B cell (primary cell): ENCODE data around the gene NFATC1. TPM values are rescaled to one million over a fixed set of nuclear protein-coding genes. Genes with fewer than 3 reads are reported as not detected.

Experiments
- ATAC-seq: fragments of 200-7000 bp; cut with Tn5 transposase; one replicate; pipeline ENCODE4 v1.10.0; 2021; ENCODE audit warnings: low read depth, mild to moderate bottlenecking, moderate number of reproducible peaks, moderate library complexity
- CTCF ChIA-PET: fragments of 350-600 bp; sonication (Branson Sonifier 250); formaldehyde crosslinking; loops from one replicate; lab custom pipeline; 2021; ENCODE audit warnings: antibody characterized with exemption, inconsistent platforms; lab: Charles Lee
- POLR2A ChIA-PET: fragments of 350-600 bp; sonication (Branson Sonifier 250); formaldehyde crosslinking; loops from one replicate; lab custom pipeline; 2021; ENCODE audit warnings: antibody characterized with exemption; lab: Charles Lee
- DNase-seq: peaks from one replicate; pipeline ENCODE4 v3.0.0; 2013
- H2AFZ ChIP-seq: 2 replicates; pipeline ENCODE4 v1.6.1; 2012; ENCODE audit warnings: mild to moderate bottlenecking, low read depth, low read length; ENCODE audit not compliant: insufficient read depth, poor library complexity, severe bottlenecking
- H3K27ac ChIP-seq, 2 donors: 1 replicate in 1 of 2; 2 replicates in 1 of 2; pipeline ENCODE4 v1.5.1; 2012 to 2013; ENCODE audit warnings: low read length in 2 of 2, mild to moderate bottlenecking in 2 of 2, moderate library complexity in 1 of 2
- H3K27me3 ChIP-seq, 4 experiments: fragments of 200-600 bp in 1 of 4; sonication (generic) in 1 of 4; replicated peaks in 1 of 4; 1 replicate in 2 of 4; 2 replicates in 2 of 4; pipeline versions ENCODE4 v1.6.1 to v1.7.0; 2013 to 2016; ENCODE audit warnings: low read length in 3 of 4, mild to moderate bottlenecking in 2 of 4, mixed read lengths in 1 of 4, moderate library complexity in 1 of 4; ENCODE audit not compliant: insufficient read depth in 4 of 4, control insufficient read depth in 3 of 4; ENCODE audit errors: control extremely low read depth in 1 of 4
- H3K36me3 ChIP-seq, 2 experiments: replicated peaks in 1 of 2; 1 replicate in 1 of 2; 2 replicates in 1 of 2; pipeline versions ENCODE4 v1.6.1 to v1.7.1; 2013; ENCODE audit warnings: low read length in 1 of 2; ENCODE audit not compliant: insufficient read depth in 2 of 2, control insufficient read depth in 1 of 2; ENCODE audit errors: control extremely low read depth in 1 of 2, extremely low read depth in 1 of 2
- H3K4me1 ChIP-seq, 2 donors: fragments of 200-600 bp in 1 of 2; sonication (generic) in 1 of 2; 1 replicate in 1 of 2; 2 replicates in 1 of 2; pipeline versions ENCODE4 v1.5.1 to v1.6.1; 2013 to 2017; ENCODE audit warnings: low read length in 2 of 2; ENCODE audit not compliant: control insufficient read depth in 2 of 2, insufficient read depth in 2 of 2
- H3K4me2 ChIP-seq: replicated peaks from 2 replicates; pipeline ENCODE3; 2012; ENCODE audit warnings: mild to moderate bottlenecking, low read depth, low read length; ENCODE audit not compliant: poor library complexity, severe bottlenecking
- H3K4me3 ChIP-seq, 5 experiments: fragments of 200-600 bp in 1 of 5; sonication (generic) in 1 of 5; 1 replicate in 3 of 5; 2 replicates in 2 of 5; pipeline versions ENCODE4 v1.5.1 to v1.7.0; 2011 to 2016; ENCODE audit warnings: low read length in 4 of 5, mild to moderate bottlenecking in 4 of 5, low read depth in 2 of 5, control low read depth in 1 of 5, moderate library complexity in 1 of 5; ENCODE audit not compliant: insufficient read depth in 1 of 5; ENCODE audit errors: control extremely low read depth in 1 of 5, extremely low read depth in 1 of 5
- H3K79me2 ChIP-seq: fragments of 200-600 bp; sonication (generic); one replicate; pipeline ENCODE4 v1.6.0; 2016; ENCODE audit warnings: low read length; ENCODE audit not compliant: control insufficient read depth, insufficient read depth
- H3K9ac ChIP-seq: fragments of 200-600 bp; sonication (generic); 2 replicates; pipeline ENCODE4 v1.6.1; 2017; ENCODE audit warnings: mild to moderate bottlenecking, low read length, moderate library complexity
- H3K9me3 ChIP-seq, 3 donors: one replicate each; pipeline versions ENCODE4 v1.6.1 to v1.7.1; 2013; ENCODE audit warnings: low read length in 2 of 3; ENCODE audit not compliant: control insufficient read depth in 2 of 3, insufficient read depth in 1 of 3; ENCODE audit errors: control extremely low read depth in 1 of 3
- H4K20me1 ChIP-seq: 2 replicates; pipeline ENCODE4 v1.6.0; 2012; ENCODE audit warnings: mild to moderate bottlenecking, low read length; ENCODE audit not compliant: insufficient read depth, control insufficient read depth, poor library complexity, severe bottlenecking
- H3K27ac Mint-ChIP-seq: one replicate; pipeline ENCODE4 v1.8.0; 2021; ENCODE audit warnings: mixed read lengths
- H3K27me3 Mint-ChIP-seq: one replicate; pipeline ENCODE4 v1.8.0; 2021; ENCODE audit warnings: mixed read lengths
- H3K4me1 Mint-ChIP-seq: one replicate; pipeline ENCODE4 v1.8.0; 2021; ENCODE audit warnings: mixed read lengths
- H3K4me3 Mint-ChIP-seq: one replicate; pipeline ENCODE4 v1.8.0; 2021; ENCODE audit warnings: mixed read lengths
- H3K9me3 Mint-ChIP-seq: one replicate; pipeline ENCODE4 v1.8.0; 2022; ENCODE audit warnings: mixed read lengths; ENCODE audit not compliant: insufficient read depth
- EZH2 ChIP-seq: IDR thresholded peaks from 2 replicates; pipeline ENCODE4 v1.6.1; 2012; ENCODE audit warnings: borderline replicate concordance, low read depth, mild to moderate bottlenecking, moderate library complexity, low read length; ENCODE audit not compliant: insufficient read depth, poor library complexity, severe bottlenecking
- WGBS: methylation state at CpG from one replicate; pipeline ENCODE4 v1.1.5; 2013; ENCODE audit warnings: missing lambda C conversion rate; ENCODE audit not compliant: insufficient coverage; 5-methylcytosine and 5-hydroxymethylcytosine counted together
- intact Hi-C: fragments of 100-400 bp; cut with micrococcal nuclease; formaldehyde crosslinking; loops from one replicate; pipeline ENCODE4 v1.10.0; 2022
- polyA plus RNA-seq: library from polyadenylated mRNA; depleted of rRNA; stranded (reverse); fragments of >200 nt; gene quantifications from 2 replicates; pipeline ENCODE4 v1.2.3, GENCODE V29; 2012
- total RNA-seq, 2 donors: library from RNA; stranded (reverse); fragments of 120-200 nt in 1 of 2; gene quantifications; 1 replicate in 1 of 2; 2 replicates in 1 of 2; pipeline versions ENCODE4 v1.2.3 to v1.2.4, GENCODE V29; 2013 to 2022
- TF ChIP-seq, protein P1 (sequence below): fragments of 200-600 bp; IDR thresholded peaks from one replicate; pipeline ENCODE4 v1.8.0; 2022; ENCODE audit warnings: antibody characterized with exemption, mild to moderate bottlenecking

The NFATC1 gene
- total and polyA plus RNA-seq, 2 donors (not counting 1 experiment from before 2014, with no cell fraction given), result 32.2 to 108 TPM

DNA sequence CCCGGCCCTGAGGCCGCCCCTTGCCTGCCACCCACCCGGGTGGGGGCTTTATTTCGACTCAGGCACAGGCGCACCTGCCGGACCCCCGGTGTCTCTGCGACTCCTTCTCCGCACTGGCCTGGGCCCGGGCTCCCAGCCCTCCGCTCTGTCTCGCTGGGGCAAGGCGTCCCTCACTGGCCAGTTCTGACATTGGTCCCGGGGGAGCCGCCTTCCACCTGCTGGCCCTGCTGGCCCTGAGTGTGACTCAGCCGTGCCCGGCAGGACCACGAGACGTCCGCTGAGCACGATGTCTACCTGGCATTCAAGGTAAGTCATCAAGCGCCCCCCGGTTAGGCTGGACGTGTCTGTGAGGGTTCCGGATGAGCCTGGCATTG, 152.3 kb downstream of the NFATC1 start:
- no peak overlapping the region for H2AFZ ChIP-seq
- H3K79me2 ChIP-seq, result no peaks in the 10 kb centered on the region
- no peaks in the 10 kb centered on the region for H3K36me3 ChIP-seq
- no peak overlapping the region for H3K4me3 ChIP-seq
- H3K27ac ChIP-seq, result no peak overlapping the region
- H3K4me2 ChIP-seq, result no peak overlapping the region
- H3K27ac Mint-ChIP-seq, result no peak overlapping the region
- H3K4me3 Mint-ChIP-seq, result no peak overlapping the region
- ChIA-PET CTCF (no interaction called here), POLR2A (no interaction called here)
- H3K9me3 ChIP-seq, result peaks cover 0 to 5% (median 0%) of the 10 kb centered on the region in 3 donors
- TF ChIP-seq EZH2, result no peak
- TF ChIP-seq, protein P1, sequence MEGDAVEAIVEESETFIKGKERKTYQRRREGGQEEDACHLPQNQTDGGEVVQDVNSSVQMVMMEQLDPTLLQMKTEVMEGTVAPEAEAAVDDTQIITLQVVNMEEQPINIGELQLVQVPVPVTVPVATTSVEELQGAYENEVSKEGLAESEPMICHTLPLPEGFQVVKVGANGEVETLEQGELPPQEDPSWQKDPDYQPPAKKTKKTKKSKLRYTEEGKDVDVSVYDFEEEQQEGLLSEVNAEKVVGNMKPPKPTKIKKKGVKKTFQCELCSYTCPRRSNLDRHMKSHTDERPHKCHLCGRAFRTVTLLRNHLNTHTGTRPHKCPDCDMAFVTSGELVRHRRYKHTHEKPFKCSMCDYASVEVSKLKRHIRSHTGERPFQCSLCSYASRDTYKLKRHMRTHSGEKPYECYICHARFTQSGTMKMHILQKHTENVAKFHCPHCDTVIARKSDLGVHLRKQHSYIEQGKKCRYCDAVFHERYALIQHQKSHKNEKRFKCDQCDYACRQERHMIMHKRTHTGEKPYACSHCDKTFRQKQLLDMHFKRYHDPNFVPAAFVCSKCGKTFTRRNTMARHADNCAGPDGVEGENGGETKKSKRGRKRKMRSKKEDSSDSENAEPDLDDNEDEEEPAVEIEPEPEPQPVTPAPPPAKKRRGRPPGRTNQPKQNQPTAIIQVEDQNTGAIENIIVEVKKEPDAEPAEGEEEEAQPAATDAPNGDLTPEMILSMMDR, result no peak
- H3K4me1 Mint-ChIP-seq, result no peaks in the 10 kb centered on the region
- no peaks in the 10 kb centered on the region for H3K9me3 Mint-ChIP-seq
- no peak overlapping the region for H3K9ac ChIP-seq
- ATAC-seq (no peak), DNase-seq (no peak)
- peaks cover 0 to 2% (median 0%) of the 10 kb centered on the region in 4 experiments for H3K27me3 ChIP-seq
- 97% methylated on average over 25 of the region's 25 CpGs for WGBS
- no peaks in the 10 kb centered on the region for H3K27me3 Mint-ChIP-seq
- intact Hi-C loops, result no loop called here
- H3K4me1 ChIP-seq, result no peaks in the 10 kb centered on the region
- H4K20me1 ChIP-seq, result no peaks in the 10 kb centered on the region

DNA sequence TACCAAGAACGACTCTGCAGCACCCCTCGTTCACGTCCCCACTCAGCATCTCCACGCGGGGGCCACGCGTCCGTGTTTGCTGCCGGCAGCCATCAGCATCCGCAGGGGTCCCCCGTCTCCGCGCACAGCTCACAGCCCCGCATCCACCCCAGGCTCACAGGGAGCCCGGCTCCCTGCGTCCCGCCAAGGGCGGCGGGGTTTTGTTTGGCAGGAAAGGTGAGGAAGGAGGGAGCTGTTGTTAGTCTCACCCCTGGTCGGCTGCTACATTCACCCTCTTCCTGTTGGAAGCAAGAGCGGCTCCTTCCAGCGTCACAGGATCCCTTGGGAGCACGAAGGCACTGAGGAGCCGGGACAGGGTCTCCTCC, 152.9 kb downstream of the NFATC1 start:
- Histone ChIP-seq H3K9ac (no peak overlapping the region), H3K4me2 (no peak overlapping the region), H3K27ac (no peak overlapping the region), H3K79me2 (no peaks in the 10 kb centered on the region), H3K4me3 (no peak overlapping the region), H2AFZ (no peak overlapping the region), H3K9me3 (no peaks in the 10 kb centered on the region), H3K4me1 (no peaks in the 10 kb centered on the region), H3K36me3 (no peaks in the 10 kb centered on the region), H3K27me3 (peaks cover 0 to 2% (median 0%) of the 10 kb centered on the region in 4 experiments), H4K20me1 (no peaks in the 10 kb centered on the region)
- Mint-ChIP-seq H3K4me1 (no peaks in the 10 kb centered on the region), H3K4me3 (no peak overlapping the region), H3K27me3 (no peaks in the 10 kb centered on the region), H3K9me3 (no peaks in the 10 kb centered on the region), H3K27ac (no peak overlapping the region)
- TF ChIP-seq, protein P1, result no peak
- no peak for TF ChIP-seq EZH2
- DNase-seq (no peak), ATAC-seq (no peak)
- CTCF ChIA-PET, result no interaction called here
- POLR2A ChIA-PET, result no interaction called here
- intact Hi-C loops, result no loop called here
- 93% methylated on average over 19 of the region's 24 CpGs for WGBS
